B cell (primary cell): ENCODE data around the gene NR6A1. TPM values are rescaled to one million over a fixed set of nuclear protein-coding genes. Genes with fewer than 3 reads are reported as not detected.

Experiments
- ATAC-seq: fragments of 200-7000 bp; cut with Tn5 transposase; one replicate; pipeline ENCODE4 v1.10.0; 2021; ENCODE audit warnings: low read depth, mild to moderate bottlenecking, moderate number of reproducible peaks, moderate library complexity
- CTCF ChIA-PET: fragments of 350-600 bp; sonication (Branson Sonifier 250); formaldehyde crosslinking; loops from one replicate; lab custom pipeline; 2021; ENCODE audit warnings: antibody characterized with exemption, inconsistent platforms; lab: Charles Lee
- POLR2A ChIA-PET: fragments of 350-600 bp; sonication (Branson Sonifier 250); formaldehyde crosslinking; loops from one replicate; lab custom pipeline; 2021; ENCODE audit warnings: antibody characterized with exemption; lab: Charles Lee
- DNase-seq: peaks from one replicate; pipeline ENCODE4 v3.0.0; 2013
- H2AFZ ChIP-seq: 2 replicates; pipeline ENCODE4 v1.6.1; 2012; ENCODE audit warnings: mild to moderate bottlenecking, low read depth, low read length; ENCODE audit not compliant: insufficient read depth, poor library complexity, severe bottlenecking
- H3K27ac ChIP-seq, 2 donors: 1 replicate in 1 of 2; 2 replicates in 1 of 2; pipeline ENCODE4 v1.5.1; 2012 to 2013; ENCODE audit warnings: low read length in 2 of 2, mild to moderate bottlenecking in 2 of 2, moderate library complexity in 1 of 2
- H3K27me3 ChIP-seq, 4 experiments: fragments of 200-600 bp in 1 of 4; sonication (generic) in 1 of 4; replicated peaks in 1 of 4; 1 replicate in 2 of 4; 2 replicates in 2 of 4; pipeline versions ENCODE4 v1.6.1 to v1.7.0; 2013 to 2016; ENCODE audit warnings: low read length in 3 of 4, mild to moderate bottlenecking in 2 of 4, mixed read lengths in 1 of 4, moderate library complexity in 1 of 4; ENCODE audit not compliant: insufficient read depth in 4 of 4, control insufficient read depth in 3 of 4; ENCODE audit errors: control extremely low read depth in 1 of 4
- H3K36me3 ChIP-seq, 2 experiments: replicated peaks in 1 of 2; 1 replicate in 1 of 2; 2 replicates in 1 of 2; pipeline versions ENCODE4 v1.6.1 to v1.7.1; 2013; ENCODE audit warnings: low read length in 1 of 2; ENCODE audit not compliant: insufficient read depth in 2 of 2, control insufficient read depth in 1 of 2; ENCODE audit errors: control extremely low read depth in 1 of 2, extremely low read depth in 1 of 2
- H3K4me1 ChIP-seq, 2 donors: fragments of 200-600 bp in 1 of 2; sonication (generic) in 1 of 2; 1 replicate in 1 of 2; 2 replicates in 1 of 2; pipeline versions ENCODE4 v1.5.1 to v1.6.1; 2013 to 2017; ENCODE audit warnings: low read length in 2 of 2; ENCODE audit not compliant: control insufficient read depth in 2 of 2, insufficient read depth in 2 of 2
- H3K4me2 ChIP-seq: replicated peaks from 2 replicates; pipeline ENCODE3; 2012; ENCODE audit warnings: mild to moderate bottlenecking, low read depth, low read length; ENCODE audit not compliant: poor library complexity, severe bottlenecking
- H3K4me3 ChIP-seq, 5 experiments: fragments of 200-600 bp in 1 of 5; sonication (generic) in 1 of 5; 1 replicate in 3 of 5; 2 replicates in 2 of 5; pipeline versions ENCODE4 v1.5.1 to v1.7.0; 2011 to 2016; ENCODE audit warnings: low read length in 4 of 5, mild to moderate bottlenecking in 4 of 5, low read depth in 2 of 5, control low read depth in 1 of 5, moderate library complexity in 1 of 5; ENCODE audit not compliant: insufficient read depth in 1 of 5; ENCODE audit errors: control extremely low read depth in 1 of 5, extremely low read depth in 1 of 5
- H3K79me2 ChIP-seq: fragments of 200-600 bp; sonication (generic); one replicate; pipeline ENCODE4 v1.6.0; 2016; ENCODE audit warnings: low read length; ENCODE audit not compliant: control insufficient read depth, insufficient read depth
- H3K9ac ChIP-seq: fragments of 200-600 bp; sonication (generic); 2 replicates; pipeline ENCODE4 v1.6.1; 2017; ENCODE audit warnings: mild to moderate bottlenecking, low read length, moderate library complexity
- H3K9me3 ChIP-seq, 3 donors: one replicate each; pipeline versions ENCODE4 v1.6.1 to v1.7.1; 2013; ENCODE audit warnings: low read length in 2 of 3; ENCODE audit not compliant: control insufficient read depth in 2 of 3, insufficient read depth in 1 of 3; ENCODE audit errors: control extremely low read depth in 1 of 3
- H4K20me1 ChIP-seq: 2 replicates; pipeline ENCODE4 v1.6.0; 2012; ENCODE audit warnings: mild to moderate bottlenecking, low read length; ENCODE audit not compliant: insufficient read depth, control insufficient read depth, poor library complexity, severe bottlenecking
- H3K27ac Mint-ChIP-seq: one replicate; pipeline ENCODE4 v1.8.0; 2021; ENCODE audit warnings: mixed read lengths
- H3K27me3 Mint-ChIP-seq: one replicate; pipeline ENCODE4 v1.8.0; 2021; ENCODE audit warnings: mixed read lengths
- H3K4me1 Mint-ChIP-seq: one replicate; pipeline ENCODE4 v1.8.0; 2021; ENCODE audit warnings: mixed read lengths
- H3K4me3 Mint-ChIP-seq: one replicate; pipeline ENCODE4 v1.8.0; 2021; ENCODE audit warnings: mixed read lengths
- H3K9me3 Mint-ChIP-seq: one replicate; pipeline ENCODE4 v1.8.0; 2022; ENCODE audit warnings: mixed read lengths; ENCODE audit not compliant: insufficient read depth
- EZH2 ChIP-seq: IDR thresholded peaks from 2 replicates; pipeline ENCODE4 v1.6.1; 2012; ENCODE audit warnings: borderline replicate concordance, low read depth, mild to moderate bottlenecking, moderate library complexity, low read length; ENCODE audit not compliant: insufficient read depth, poor library complexity, severe bottlenecking
- WGBS: methylation state at CpG from one replicate; pipeline ENCODE4 v1.1.5; 2013; ENCODE audit warnings: missing lambda C conversion rate; ENCODE audit not compliant: insufficient coverage; 5-methylcytosine and 5-hydroxymethylcytosine counted together
- intact Hi-C: fragments of 100-400 bp; cut with micrococcal nuclease; formaldehyde crosslinking; loops from one replicate; pipeline ENCODE4 v1.10.0; 2022
- polyA plus RNA-seq: library from polyadenylated mRNA; depleted of rRNA; stranded (reverse); fragments of >200 nt; gene quantifications from 2 replicates; pipeline ENCODE4 v1.2.3, GENCODE V29; 2012
- total RNA-seq, 2 donors: library from RNA; stranded (reverse); fragments of 120-200 nt in 1 of 2; gene quantifications; 1 replicate in 1 of 2; 2 replicates in 1 of 2; pipeline versions ENCODE4 v1.2.3 to v1.2.4, GENCODE V29; 2013 to 2022
- TF ChIP-seq, protein P1 (sequence below): fragments of 200-600 bp; IDR thresholded peaks from one replicate; pipeline ENCODE4 v1.8.0; 2022; ENCODE audit warnings: antibody characterized with exemption, mild to moderate bottlenecking

Gene NR6A1
- total and polyA plus RNA-seq, 2 donors (not counting 1 experiment from before 2014, with no cell fraction given): 0.09 to 0.67 TPM

DNA sequence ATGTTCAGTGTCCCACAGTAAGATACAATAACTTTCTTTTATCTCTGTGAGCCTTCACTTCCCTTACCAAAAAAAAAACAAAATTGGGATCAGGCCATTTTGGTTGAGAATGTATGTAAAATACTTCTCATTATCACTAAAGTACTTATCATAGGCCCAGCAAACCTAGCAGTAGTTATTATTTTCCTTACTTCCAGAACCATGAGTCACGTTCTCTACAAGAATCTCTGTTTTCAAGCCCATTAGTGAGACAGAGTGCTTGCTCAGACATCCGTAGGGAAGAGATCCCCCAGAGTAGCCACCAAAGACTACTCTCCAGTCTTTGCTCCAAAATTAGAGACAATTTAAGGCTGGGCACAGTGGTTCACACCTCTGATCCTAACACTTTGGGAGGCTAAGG is 160.0 kb downstream of the NR6A1 start:
- Mint-ChIP-seq H3K4me1 (no peaks in the 10 kb centered on the region), H3K9me3 (no peaks in the 10 kb centered on the region), H3K4me3 (no peak overlapping the region), H3K27ac (no peak overlapping the region), H3K27me3 (no peaks in the 10 kb centered on the region)
- Histone ChIP-seq H3K4me2 (no peak overlapping the region), H2AFZ (no peak overlapping the region), H3K9ac (no peak overlapping the region), H3K9me3 (no peaks in the 10 kb centered on the region), H3K36me3 (no peaks in the 10 kb centered on the region), H4K20me1 (no peaks in the 10 kb centered on the region), H3K79me2 (no peaks in the 10 kb centered on the region), H3K4me3 (no peak overlapping the region), H3K27ac (no peak overlapping the region), H3K4me1 (no peaks in the 10 kb centered on the region), H3K27me3 (no peaks in the 10 kb centered on the region)
- no peak for TF ChIP-seq EZH2
- TF ChIP-seq, protein P1, sequence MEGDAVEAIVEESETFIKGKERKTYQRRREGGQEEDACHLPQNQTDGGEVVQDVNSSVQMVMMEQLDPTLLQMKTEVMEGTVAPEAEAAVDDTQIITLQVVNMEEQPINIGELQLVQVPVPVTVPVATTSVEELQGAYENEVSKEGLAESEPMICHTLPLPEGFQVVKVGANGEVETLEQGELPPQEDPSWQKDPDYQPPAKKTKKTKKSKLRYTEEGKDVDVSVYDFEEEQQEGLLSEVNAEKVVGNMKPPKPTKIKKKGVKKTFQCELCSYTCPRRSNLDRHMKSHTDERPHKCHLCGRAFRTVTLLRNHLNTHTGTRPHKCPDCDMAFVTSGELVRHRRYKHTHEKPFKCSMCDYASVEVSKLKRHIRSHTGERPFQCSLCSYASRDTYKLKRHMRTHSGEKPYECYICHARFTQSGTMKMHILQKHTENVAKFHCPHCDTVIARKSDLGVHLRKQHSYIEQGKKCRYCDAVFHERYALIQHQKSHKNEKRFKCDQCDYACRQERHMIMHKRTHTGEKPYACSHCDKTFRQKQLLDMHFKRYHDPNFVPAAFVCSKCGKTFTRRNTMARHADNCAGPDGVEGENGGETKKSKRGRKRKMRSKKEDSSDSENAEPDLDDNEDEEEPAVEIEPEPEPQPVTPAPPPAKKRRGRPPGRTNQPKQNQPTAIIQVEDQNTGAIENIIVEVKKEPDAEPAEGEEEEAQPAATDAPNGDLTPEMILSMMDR: no peak
- ChIA-PET POLR2A (no interaction called here), CTCF (interaction anchor here (2.9 kb wide), 1 partner anchor 101 kb away, joined by 11 read pairs; no protein-coding TSS in a partner anchor)
- ATAC-seq: no peak
- DNase-seq: no peak
- WGBS: 94% methylated on average over 2 of the region's 2 CpGs
- intact Hi-C loops: no loop called here

DNA sequence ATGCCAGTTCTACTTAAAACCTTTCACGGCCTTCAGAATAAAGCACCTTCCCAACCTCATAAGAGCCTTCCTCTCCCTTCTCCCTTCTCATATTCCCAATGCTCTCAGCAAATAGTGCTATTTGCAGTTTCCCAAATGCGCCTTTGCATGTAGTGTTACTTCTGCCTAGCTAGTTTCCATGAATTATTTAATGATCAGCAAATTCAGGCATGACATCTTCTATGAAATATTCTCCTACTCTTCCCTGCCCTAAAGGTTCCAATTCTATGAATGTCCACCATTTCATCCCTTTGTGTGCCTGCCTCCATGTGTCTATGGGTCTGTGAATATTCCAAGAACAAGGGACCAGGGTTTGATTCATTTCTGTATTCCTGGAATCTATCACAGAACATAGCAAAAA is 165.1 kb downstream of the NR6A1 start:
- H3K4me1 ChIP-seq: no peaks in the 10 kb centered on the region
- Mint-ChIP-seq H3K27me3 (no peaks in the 10 kb centered on the region), H3K27ac (no peak overlapping the region), H3K9me3 (no peaks in the 10 kb centered on the region), H3K4me1 (no peaks in the 10 kb centered on the region), H3K4me3 (no peak overlapping the region)
- 100% methylated on average over 2 of the region's 2 CpGs for WGBS
- no peak overlapping the region for H3K4me3 ChIP-seq
- no peaks in the 10 kb centered on the region for H4K20me1 ChIP-seq
- no peak overlapping the region for H3K27ac ChIP-seq
- ATAC-seq: no peak
- no peak overlapping the region for H3K4me2 ChIP-seq
- H2AFZ ChIP-seq: no peak overlapping the region
- DNase-seq: no peak
- no peak overlapping the region for H3K9ac ChIP-seq
- no peaks in the 10 kb centered on the region for H3K9me3 ChIP-seq
- intact Hi-C loops: no loop called here
- H3K36me3 ChIP-seq: no peaks in the 10 kb centered on the region
- no peak for TF ChIP-seq EZH2
- TF ChIP-seq, protein P1: no peak
- no peaks in the 10 kb centered on the region for H3K27me3 ChIP-seq
- no peaks in the 10 kb centered on the region for H3K79me2 ChIP-seq
- POLR2A ChIA-PET: no interaction called here
- CTCF ChIA-PET: interaction anchor here (1.3 to 1.9 kb wide), 2 partner anchors 12 to 105 kb away, joined by 3 to 12 read pairs; no protein-coding TSS in a partner anchor
